HG02840 (cell line): ENCODE results near the gene ADPRS.

Experiments used
- ATAC-seq: cut with Tn5 transposase; IDR thresholded peaks from one replicate; pipeline ENCODE4 v1.9.1; 2021; ENCODE audit warnings: mild to moderate bottlenecking, moderate library complexity, moderate number of reproducible peaks; ENCODE audit not compliant: unreplicated experiment, low FRiP score

Gene ADPRS

DNA sequence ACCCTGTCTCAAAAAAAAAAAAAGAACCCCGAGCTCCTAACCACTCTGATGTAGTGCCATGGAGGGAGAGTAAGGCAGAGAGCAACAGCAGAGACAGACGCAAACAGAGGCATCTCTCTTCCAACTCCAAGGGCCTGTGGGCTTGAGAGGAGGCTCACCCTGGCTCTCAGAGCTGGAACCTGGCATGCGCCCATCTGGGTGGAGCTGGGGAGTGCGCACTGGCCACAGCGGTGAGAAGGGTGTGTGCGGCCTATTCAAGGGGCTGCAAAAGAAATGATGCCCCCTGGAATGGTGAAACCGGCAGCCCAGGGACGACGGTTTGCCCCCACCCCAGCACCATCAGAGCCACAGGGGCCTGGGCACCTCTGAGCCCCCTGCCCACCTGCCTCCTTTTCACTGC, 18.7 kb downstream of the ADPRS start:
- no peak for ATAC-seq

DNA sequence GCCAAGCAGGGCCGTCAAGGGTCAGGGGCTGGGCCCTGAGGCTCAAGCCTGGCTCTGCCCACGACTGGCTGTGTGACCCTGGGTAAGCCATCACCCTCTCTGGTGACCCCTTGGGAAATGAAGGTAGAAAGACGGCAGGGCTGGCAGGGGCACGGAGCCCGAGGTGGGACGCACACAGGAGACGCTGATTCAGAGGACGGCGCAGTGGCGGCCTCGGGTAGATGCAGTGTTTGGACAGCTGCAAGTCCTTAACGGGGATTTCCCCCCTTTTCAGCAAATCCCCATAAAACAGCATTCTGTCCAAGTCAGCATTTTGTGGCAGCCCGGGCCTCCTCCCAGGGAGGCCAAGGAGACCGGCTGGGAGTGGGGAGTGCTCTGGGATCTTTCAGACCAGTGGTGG, 19.6 kb downstream of the ADPRS start:
- no peak for ATAC-seq

DNA sequence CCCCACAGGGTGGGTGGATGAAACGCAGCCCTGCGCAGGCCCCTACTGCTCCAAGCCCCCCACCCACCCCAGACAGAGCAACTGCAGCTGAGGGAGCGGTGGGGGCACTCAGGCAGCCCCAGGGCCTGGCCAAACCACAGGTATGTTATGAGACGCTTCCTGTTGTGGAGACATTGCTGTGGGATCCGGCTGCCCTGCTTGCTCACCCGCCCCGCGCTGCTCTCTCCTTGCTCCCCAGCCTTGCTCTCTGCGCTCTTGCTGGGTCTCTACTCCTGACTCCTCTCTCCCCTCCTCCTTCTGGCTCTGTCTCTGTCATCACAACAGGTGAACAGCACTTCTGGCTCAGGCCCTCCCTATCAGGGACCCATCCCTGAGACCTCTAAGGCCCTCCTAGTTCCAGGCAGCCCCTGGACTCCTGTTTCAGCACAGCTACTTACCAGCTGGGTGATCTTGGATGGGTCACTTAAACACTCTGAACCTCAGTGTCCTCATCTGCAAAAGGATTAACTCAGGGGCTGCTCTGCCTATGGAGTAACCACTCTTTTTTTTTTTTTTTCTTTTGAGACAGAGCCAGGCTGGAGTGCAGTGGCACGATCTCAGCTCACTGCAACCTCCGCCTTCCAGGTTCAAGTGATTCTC, 20.5 kb downstream of the ADPRS start:
- no peak for ATAC-seq

DNA sequence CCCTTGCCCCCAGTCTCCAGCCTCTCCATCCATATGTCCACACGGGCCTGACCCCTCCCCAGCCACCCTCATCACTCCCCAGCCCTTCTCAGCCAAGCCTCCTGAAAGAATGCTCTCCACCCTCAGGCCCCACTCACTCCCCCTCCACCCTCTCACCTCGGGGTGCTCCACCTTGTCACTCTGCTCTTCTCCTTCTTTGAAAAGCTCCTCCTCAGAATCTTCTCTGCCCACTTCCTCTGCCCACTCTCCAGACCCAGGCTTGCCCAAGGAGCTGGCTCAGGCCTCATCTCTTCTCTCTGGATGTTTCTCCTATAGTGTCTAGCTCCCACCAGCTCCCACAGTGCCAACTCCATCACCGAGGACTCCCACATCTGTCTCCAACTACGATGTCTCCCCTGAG, 22.5 kb downstream of the ADPRS start:
- no peak for ATAC-seq

DNA sequence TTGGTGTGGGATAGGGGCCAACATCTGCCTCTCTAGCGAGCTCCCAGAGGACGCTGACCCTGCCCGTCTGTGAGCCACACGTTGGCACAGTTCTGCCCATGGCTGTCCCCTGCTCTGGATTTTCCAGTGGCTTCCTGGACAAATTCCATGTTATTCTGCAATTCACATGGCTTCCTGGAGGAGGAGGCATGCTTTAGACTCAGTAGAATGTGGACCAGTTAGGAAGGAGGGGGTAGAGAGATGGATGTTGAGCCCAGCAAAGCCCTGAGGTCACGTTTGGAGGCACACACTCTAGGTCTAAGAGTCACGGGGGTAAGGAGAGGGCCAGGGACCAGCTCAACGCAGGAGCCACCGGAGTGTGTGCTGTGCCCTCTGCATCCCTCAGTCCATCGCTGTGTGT, 24.1 kb downstream of the ADPRS start:
- no peak for ATAC-seq

DNA sequence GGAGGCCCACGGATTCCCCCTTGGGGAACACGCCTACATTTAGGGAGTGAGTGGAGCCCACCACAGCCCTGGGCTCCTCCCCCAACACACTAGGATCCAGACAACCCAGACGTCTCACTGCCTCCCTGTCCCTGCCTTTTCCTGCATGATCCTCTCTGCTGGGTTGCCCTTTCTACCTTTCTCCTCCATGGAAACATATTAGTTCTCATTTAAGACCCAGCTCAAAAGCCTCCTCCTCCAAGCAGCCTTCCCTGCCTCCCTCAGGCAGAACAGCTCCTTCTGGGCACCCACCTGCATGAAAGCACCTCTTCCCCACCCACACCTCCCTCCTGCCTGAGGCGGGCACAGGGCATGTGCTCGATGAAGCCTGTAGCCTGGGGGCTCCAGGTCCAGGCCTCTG, 25.7 kb downstream of the ADPRS start:
- no peak for ATAC-seq

DNA sequence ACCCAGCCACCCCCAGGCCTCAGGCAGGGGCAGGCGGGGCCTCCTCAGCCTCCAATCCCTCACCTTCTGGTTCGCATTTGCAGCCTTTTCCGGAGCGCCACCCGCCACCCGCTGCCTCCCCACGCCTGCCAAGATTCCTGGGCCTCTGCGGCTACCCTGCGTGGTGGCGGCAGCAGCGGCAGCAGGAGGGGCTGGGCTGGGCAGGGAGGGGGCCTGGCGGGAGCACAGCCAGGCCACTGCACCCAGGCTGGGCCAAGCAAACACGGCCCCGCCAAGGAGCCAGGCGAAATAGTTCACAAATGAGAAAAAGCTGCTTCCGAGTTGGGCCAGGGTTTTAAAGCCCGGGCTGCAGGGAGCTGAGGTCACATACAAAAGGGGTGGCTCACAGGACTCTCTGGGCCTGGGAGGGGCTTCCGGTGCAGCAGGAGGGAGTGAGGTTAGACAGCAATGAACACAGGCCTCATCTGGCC, 26.5 kb downstream of the ADPRS start:
- no peak for ATAC-seq

DNA sequence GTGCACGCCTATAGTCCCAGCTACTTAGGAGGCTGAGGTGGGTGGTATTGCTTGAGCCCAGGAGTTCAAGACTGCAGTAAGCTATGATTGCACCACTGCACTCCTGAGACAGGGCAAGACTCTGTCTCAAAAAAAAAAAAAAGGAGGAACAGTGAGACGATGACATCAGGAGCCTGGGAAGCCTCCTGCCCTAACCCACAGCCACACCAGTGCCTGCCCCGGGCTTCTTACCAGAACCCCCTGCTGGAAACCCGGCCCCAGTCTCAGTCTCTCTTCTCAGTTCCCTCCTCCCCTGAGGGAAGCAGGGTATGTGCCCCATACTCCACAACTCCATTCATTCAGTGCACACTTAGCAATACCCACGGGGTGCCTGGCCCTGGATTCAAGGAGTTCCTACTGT, 27.2 kb downstream of the ADPRS start:
- ATAC-seq = no peak

DNA sequence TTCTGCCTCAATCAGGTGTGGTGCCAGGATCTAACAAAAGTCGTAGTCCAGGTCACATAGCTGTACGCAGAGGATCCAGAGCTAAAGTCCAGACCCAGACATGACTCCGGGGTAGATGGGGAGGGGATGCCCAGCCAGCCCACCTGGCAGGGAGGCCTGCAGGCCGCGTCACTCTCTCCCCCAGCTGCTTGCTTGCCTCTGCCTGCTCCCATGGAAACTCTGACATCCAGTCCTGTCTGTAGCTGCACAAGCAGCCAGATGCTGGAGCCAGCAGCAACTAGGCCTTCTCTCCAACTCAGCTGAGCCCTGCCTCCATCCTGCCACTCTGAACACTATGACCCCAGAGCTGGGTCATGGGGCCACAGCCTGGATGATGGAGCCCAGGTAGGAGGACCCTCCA, 28.2 kb downstream of the ADPRS start:
- no peak for ATAC-seq

DNA sequence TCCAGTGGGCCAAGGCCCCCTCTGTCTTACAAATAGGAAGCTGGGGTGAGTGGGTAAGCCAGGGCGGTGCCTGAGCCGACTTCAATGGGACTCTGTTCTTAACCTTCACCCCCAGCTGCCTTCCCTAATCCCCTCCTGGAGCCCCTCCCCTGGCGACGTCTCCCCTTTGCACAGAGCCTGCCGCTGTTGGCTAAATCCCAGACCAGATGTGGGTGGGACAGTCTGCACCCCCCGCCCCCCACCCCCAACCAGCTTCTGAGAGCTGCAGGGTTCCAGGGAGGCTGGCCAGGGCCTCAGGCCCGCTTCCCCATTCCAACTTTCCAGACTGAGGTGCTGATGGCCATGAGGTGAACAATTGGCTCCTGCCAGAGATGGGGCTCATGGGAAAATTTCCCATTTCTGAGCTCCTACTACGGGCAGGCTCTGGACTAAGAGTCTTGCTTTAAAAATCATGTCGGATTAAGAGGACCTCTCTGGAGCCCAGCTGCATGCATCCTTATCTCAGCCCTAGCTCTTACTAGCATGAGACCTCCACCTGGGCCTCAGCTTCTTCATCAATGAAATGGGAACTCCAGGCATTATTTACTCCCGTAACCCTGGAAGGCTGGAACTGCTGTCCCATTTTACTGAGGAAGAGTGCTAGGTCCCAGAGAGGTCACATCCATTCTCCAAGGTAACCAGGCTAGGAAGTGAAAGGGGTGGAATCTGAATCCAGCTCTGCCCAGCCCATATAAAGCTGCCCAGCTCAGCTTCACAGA, 29.9 kb downstream of the ADPRS start:
- ATAC-seq = no peak

DNA sequence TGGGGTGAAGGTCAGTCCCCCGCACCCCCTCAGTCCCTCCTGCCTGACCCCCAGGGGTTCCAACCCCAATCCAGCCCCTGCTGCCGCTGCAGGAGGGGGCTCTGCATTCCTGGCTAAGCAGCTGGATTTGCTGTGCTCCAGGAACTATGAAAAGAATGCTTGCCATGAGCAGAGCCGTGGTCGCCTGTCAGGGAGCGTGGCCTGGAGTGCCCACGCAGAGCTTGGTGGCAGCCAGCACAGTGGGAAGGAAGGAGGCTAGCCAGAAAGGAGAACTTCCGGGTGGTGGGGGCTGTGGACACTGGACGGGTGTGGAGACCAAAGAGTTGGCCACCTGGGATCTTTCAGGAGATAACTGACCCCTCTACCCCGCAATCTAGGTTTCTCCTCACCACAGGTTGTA, 30.8 kb downstream of the ADPRS start:
- no peak for ATAC-seq

DNA sequence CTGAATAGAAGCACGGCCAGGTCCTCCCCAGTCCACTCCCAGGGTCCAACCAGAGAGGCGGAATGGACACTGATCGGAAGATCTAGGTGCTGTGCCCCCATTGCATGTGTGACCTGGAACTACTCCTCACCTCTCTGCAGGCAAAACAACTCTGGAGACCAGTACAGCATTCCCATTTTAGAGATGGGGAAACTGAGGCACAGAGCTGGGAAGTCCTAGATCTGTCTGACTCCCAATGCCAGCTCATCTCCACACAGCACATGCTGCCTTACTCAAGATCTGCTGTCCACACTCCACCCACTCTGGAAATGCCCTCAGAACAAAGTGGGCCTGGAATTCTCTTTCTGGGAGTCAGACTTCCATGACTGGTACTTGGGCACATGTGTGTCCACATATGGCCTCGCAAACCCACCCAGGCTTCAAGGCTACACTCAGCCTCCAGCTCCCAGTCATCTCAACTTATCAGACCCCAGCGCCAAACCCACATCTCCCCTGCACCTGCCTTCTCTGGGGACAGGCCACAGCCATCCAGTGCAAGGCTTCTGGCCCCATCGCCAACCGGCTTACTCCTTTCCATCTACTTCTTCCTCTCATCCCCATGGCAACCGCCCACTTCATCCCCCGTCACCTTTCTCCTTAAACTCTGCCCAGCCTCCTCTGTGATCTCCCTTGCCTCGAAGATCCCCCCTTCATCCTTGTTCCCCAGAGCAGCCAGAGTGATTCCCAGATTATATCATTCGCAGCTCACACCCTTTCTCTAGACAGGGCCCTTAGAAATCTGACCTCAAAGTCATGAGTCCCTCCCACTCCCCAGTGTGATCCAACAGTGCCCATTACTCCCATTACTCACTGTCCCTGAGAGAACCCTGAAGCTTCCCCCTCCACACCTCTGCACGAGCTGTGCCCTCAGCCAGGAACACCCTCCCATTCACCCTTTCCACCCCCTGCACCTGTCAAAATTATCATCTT, 33.7 kb downstream of the ADPRS start:
- ATAC-seq = no peak

DNA sequence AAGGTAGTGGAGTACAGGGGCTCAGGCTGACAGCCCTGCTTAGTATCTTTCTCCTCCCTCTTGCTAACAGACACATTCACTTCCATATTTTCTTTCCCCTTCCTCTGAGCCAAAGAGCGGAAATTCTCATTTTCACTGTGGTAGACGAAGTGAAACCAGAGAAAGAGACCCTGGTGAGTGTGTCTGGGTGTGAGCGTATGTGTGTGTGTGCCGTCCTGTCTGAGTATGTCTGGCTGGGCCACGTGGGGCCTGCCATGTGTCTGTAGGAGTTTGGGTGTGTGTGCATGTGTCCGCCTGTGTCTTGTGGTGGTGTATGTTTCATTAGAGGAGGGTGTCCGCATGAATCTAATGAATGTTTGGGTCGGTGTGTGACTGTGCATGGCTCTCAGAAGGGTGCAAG, 34.7 kb downstream of the ADPRS start:
- no peak for ATAC-seq

DNA sequence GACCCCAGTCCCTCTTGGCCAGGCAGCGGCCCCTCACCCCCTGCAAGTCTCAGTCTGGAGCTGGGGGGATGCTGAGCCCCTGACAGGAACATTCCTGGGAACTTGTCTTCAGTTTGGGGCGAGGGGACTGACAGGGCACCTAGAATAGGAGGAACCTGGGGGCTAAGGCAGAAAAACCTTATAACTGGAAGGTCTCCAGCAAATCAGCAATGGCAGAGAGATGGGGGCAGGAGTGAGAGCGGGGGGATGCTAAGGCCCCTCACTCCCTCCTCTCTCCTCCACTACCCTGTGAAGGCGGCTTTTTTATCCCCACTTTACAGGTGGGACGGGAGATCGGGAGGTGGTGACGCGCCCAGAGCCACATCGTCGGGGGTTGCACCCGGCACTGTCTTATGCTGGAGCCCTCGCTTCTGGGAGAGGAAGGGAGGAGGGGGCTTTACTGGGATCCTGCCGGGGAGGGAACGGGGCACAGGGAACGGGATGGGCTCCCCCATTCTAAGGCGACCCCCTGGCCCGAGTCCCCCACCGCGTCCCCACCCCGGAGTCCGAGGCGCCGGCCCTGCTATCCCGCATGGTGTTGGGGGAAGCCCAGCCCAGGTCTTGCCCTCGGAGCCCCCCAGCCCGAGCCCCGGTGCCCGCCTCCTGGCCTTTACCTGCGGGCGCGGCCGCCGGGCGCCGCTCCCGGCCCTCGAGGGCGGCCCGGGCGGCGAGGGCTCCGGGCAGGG, 35.9 kb downstream of the ADPRS start:
- ATAC-seq = no peak

DNA sequence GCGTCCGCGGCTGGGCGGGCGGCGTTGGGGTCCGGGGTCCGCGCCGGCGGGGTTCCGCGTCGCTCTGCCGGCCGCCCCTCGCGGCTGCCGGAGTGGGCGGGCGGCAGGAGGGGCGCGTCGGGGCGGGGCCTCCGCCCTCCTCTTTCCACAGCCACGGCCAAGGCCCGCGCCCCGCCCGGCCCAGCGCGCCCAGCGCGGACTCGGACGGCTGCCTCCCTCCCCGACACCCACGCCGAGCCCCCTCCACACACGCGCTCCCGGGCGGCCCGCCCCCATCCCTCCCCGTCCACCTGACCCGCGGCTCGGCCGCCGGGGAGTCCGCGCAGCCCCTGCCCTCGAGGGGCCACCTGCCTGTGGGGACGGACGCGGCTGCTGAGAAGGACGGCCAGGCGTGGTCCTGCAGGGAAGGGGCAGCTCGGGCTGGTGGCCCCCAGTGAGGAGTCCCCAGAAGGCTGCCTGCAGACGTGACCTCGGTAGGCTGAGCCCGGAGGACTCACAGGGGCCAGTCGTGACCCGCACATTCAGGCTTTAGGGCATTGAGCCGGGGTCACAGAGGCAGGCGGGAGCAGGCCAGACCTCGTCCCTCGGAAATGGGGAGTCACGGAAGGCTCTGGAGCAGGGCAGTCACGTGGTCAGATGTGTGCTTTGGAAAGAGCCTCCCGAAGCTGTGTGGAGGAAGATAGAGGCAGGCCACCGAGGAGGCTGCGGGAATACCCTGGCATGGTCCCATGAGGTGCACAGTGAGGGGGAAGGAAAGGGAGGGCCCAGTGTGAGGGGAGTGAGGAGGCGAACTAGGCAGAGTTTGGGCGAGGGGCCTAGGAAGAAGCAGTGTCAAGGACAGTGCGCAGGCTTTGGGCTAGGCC, 36.7 kb downstream of the ADPRS start, which contains the start of gene COL8A2:
COL8A2 (minus strand) TSS at position 94 of the 863 bp plus-strand sequence. CDS start 24,980 bp downstream, outside the sequence.
- no peak for ATAC-seq

DNA sequence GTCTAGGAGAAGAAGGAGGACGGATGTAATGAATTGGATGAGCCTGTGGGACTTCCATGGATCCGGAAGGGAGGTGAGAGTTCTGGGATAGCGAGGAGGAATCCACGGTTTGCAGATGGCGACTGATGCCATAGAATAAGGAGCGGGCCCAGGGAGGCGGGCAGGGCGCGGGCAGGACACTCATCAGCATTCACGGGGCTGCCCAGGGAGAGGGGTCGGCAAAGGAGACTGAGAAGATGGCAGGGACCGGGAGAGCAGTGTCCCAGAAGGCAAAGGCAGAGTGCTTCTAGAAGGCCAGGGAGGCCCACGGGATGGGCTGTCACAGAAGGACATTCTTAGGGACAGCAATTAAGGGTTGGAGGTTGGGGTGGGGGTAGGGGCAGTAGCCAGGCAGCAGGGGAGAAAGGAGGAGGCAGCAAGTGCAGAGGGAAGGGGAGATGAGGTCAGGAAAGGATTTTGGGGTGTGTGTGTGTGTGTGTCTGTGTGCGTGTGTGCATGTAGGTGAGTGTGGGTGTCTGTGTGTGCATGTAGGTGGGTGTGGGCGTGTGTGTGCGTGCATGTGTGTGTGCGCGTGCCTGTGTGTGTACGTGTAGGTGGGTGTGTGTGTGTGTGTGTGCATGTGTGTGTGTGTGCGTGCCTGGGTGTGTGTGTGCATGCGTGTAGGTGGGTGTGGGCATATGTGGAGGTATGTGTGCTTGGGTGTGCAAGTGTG, 37.5 kb downstream of the ADPRS start:
- ATAC-seq = no peak

DNA sequence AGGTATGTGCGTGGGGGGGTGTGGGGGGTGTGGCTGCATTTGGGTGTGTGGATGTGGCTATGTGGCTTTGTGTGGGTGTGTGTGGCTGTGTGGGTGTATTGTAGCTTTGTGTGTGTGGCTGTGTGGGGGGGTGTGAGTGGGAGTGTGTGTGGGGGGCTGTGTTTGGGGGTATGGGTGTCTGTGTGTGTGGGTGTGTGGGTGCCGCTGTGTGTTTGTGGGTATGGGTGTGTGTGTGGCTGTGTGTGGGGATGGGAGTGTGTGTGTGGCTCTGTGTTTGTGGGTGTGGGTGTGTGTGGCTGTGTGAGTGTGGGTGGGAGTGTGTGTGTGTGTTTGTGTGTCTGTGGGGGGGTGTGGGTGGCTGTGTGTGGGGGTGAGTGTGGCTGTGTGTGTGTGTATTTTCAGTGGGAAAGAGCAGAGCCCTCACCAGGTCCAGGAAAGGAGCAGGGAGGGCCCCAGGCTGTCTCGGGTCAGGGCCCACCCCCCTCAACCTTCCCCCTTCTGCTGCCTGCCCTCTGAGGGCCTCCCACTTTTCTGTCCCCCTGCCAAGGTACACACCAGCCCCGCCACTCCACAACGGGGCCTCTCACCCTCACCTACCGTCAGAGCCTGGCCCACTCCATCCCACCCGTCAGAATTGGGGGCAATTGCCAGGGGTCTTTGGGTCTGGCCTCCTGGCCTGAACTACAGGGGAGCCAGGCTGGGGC, 38.3 kb downstream of the ADPRS start:
- ATAC-seq = no peak
